Measurements from ENCODE around the gene SPIC.

- TF ChIP-seq CTCF (conservative IDR thresholded peaks at IDR 0.05 in 1 of 2, IDR thresholded peaks at IDR 0.05 in 1 of 2; ENCODE audit: low read depth in 1 of 2, low read length in 2 of 2): no peak
- no peak for TF ChIP-seq EZH2 (IDR thresholded peaks at IDR 0.05; ENCODE audit: low read length, missing control alignments)
Observed at GRCh38 chr12:101491329-101491728, 16.2 kb downstream of the SPIC start.

Data from fibroblast of lung (primary cell).